ENCODE data around the gene ALOX15B.
A peak's percentile ranks its signal among the peaks of the same experiment; 100 is the strongest.

ALOX15B gene, protein sequence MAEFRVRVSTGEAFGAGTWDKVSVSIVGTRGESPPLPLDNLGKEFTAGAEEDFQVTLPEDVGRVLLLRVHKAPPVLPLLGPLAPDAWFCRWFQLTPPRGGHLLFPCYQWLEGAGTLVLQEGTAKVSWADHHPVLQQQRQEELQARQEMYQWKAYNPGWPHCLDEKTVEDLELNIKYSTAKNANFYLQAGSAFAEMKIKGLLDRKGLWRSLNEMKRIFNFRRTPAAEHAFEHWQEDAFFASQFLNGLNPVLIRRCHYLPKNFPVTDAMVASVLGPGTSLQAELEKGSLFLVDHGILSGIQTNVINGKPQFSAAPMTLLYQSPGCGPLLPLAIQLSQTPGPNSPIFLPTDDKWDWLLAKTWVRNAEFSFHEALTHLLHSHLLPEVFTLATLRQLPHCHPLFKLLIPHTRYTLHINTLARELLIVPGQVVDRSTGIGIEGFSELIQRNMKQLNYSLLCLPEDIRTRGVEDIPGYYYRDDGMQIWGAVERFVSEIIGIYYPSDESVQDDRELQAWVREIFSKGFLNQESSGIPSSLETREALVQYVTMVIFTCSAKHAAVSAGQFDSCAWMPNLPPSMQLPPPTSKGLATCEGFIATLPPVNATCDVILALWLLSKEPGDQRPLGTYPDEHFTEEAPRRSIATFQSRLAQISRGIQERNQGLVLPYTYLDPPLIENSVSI

DNA sequence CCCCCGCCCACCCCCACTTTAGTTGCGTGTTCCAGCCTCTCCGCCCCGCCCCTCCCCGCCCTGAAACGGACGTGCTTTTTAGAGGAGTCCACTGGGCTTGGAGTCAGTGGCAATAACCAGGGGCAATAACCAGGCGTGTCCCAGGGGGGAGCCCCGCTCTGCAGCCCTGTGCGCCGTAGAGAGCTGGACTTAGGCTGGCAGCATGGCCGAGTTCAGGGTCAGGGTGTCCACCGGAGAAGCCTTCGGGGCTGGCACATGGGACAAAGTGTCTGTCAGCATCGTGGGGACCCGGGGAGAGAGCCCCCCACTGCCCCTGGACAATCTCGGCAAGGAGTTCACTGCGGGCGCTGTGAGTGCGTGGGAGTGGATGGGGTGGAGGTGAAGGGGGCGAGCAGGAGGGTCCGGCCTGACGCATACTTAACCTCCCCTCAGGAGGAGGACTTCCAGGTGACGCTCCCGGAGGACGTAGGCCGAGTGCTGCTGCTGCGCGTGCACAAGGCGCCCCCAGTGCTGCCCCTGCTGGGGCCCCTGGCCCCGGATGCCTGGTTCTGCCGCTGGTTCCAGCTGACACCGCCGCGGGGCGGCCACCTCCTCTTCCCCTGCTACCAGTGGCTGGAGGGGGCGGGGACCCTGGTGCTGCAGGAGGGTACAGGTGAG, at the start of gene ALOX15B:
ALOX15B (plus strand) TSS at position 106 of the 657 bp plus-strand sequence; CDS start at position 203, 97 bp downstream.
- DNase-seq = peak; percentile 19

DNA sequence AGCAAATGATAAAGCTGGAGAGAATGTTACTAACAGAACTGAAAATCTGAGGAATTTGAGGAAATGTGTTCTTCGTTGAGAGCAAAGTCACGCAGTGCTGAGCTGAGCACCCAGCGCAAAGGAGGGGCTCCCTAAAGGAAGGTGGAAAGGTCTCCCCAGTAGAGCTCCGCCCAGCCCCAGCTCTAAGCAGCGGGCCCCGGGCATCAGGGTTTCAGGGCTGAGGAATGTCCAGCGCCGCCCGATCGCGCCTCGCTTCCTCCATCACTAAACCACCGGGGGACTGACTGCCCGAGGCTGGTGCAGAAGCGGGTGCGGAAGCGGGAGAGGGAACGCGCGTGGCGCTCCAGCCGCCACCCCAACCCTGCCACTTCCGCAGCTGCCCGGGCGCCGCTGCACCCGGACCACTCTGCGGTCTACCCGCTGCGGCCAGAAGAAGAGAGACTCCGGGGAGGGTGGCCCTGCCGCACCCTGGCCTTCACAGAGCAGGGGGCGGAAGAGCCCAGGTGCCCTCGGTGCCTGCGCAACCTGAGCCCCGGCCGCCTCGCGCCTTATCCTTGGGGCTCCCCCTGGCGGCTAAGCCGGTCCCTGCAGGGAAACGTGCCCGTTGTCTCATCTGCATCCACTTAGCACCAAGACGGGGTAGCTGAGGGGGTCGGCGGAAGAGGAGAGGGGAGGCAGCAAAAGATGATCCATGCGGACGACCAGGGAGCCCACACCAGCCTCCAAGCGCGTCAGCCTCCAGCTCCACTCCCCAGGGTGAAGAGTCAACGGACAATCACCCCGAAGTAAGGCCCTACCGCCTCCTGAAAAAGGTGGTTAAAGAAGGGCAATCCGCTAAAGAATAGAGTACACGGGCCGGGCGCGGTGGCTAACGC, 48.8 kb upstream of the ALOX15B start:
- DNase-seq = peak; percentile 94

DNA sequence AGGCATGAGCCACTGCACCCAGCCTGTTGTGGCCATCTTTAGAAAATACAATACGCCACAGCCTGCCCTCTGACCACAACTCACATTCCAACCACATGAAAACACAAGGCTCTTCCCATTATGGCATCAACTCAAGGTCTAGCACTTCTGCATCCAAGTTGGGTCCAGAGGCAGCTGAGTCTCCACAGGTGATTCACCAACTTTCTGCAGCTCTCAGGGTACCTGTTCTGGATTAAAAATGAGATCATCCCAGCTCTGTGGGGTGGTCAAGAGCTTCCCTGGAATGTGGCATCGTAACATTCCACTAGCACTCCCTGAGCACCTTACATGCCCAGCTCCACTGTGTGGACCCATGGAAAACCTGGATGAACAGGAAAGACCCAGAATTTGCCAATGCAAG, 46.3 kb upstream of the ALOX15B start:
- no peak for DNase-seq

DNA sequence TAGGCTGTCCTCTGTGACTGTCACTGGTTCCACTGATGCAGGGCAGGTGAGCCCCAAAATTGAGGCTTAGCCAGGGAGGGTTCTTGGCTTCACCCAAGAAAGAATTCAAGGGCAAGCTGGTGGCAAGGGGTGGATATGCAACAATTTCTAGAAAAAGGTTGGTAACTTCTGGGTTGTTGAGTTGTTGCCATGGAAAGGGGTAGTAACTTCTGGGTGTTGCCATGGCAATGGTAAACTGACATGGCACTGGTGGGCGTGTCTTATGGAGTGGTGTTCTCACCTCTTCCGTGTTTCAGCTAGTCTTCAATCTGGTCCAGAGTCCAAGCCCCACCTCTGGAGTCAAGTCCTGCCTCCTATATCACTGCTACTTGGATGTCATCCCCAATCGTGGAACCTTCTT, 45.9 kb upstream of the ALOX15B start:
- DNase-seq = no peak

DNA sequence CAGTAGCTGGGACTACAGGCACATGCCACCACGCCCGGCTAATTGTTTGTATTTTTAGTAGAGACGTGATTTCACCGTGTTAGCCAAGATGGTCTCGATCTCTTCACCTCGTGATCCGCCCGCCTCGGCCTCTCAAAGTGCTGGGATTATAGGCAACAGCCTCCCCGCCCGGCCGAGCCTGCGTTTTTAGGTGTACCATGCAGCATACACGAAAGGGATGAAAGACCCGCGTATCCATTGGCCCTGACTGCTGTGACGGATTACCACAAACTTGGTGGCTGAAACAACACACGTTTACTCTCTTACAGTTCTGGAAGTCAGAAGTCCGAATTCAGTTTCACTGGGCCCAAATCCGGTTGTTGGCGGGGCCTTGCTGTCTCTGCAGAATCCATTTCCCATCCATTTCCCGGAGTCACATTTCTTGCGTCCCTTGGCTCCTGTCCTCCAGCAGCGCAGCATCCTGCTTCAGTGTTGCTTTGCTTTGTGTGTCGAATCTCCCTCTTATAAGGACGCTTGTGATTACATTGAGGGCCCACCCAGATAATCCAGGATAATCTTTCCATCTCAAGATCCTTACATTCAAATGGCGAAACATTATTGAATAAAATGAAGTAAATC, 44.8 kb upstream of the ALOX15B start:
- DNase-seq = no peak

DNA sequence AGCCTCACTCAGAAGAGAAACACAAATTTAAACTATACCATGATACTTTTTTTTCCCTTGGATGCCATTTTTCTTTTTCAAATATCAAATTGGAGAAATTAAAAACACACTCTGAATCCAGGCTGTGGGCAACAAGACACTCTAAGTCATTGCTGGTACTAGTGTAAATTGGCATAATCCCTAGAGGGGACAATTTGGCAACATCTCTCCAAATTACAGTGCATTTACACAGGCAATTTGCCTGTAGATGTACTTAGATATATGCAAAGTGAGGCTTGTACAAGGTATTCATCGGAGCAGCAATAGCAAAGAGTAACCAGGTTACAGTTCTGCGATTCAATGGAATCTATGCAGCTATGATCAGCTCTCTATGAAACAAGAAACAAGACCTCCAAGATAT, 43.1 kb upstream of the ALOX15B start:
- DNase-seq = no peak

DNA sequence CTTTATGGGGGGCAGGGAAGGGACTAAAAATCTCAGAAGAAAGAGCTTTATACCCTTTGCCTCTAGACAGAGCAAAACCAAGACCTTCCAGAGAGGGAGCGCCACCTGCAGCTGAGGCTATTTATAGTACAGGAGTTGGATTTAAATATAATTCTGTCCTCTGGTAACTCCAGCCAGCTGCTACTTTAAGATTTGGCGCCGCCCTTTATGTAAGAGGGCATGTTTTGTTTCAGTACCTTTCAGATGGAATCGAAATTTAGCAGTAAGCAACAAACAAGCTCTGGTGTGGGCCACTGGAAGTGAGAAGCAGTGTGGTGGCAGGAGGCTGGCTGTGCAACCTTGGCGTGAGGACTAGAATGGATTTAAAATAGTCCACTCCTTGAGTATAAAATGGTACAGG, 41.7 kb upstream of the ALOX15B start:
- peak; percentile 25 for DNase-seq

DNA sequence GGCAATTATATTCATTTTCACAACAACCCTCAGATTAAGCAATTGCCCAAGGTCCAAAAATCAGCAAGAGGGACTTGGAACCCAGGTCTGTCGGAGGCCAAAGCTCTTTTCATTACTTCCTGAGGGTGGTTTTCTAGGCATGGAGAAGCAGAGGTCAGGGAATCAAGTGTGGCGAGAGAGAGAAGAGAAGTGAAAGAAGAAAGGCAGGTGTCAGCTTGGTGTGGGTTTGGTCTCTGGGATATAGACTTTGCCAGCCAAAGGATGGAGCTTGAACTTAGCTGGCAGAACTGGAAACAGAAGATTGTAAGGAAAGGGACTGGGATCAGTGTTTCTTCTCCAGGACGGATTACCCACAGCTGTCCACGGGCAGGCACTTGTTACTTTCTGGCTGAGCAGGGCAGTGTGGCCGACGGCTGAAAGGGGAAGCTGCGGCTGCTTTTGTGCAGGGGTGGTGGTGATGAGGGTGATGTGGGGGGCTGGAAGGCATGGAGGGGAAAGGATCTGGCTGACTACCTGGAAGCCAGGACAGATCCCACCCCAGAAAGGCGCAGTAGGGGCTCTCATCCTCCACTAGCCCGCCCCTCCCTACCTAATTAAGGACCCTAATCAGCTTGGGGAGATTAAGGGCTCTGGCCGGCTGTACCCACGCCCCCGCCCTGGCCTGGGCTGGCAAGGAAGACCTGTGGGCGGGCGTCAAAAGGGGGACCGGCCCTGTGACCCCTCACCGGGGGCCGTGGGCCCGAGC, 36.7 kb upstream of the ALOX15B start, which contains the start of gene GUCY2D:
GUCY2D (plus strand) TSS at position 640 of the 745 bp plus-strand sequence. CDS start 433 bp downstream, outside the sequence.
- DNase-seq = no peak

DNA sequence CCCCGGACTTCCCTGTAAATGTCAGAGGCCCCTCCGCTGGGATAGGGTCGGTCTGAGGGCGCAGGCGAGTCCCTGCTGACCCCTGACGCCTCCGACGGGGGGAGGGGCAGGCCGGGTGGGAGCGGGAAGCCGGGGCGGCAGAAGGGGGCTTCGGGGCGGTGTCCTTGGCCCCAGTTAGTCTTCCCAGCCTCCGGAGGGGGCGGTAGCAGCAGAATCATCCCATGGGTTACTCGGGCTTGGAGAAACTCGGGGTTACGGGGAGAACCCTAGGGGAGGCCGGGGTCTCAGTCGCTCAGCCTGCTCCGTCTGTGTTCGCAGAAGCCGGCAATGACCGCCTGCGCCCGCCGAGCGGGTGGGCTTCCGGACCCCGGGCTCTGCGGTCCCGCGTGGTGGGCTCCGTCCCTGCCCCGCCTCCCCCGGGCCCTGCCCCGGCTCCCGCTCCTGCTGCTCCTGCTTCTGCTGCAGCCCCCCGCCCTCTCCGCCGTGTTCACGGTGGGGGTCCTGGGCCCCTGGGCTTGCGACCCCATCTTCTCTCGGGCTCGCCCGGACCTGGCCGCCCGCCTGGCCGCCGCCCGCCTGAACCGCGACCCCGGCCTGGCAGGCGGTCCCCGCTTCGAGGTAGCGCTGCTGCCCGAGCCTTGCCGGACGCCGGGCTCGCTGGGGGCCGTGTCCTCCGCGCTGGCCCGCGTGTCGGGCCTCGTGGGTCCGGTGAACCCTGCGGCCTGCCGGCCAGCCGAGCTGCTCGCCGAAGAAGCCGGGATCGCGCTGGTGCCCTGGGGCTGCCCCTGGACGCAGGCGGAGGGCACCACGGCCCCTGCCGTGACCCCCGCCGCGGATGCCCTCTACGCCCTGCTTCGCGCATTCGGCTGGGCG, 35.9 kb upstream of the ALOX15B start:
- no peak for DNase-seq

DNA sequence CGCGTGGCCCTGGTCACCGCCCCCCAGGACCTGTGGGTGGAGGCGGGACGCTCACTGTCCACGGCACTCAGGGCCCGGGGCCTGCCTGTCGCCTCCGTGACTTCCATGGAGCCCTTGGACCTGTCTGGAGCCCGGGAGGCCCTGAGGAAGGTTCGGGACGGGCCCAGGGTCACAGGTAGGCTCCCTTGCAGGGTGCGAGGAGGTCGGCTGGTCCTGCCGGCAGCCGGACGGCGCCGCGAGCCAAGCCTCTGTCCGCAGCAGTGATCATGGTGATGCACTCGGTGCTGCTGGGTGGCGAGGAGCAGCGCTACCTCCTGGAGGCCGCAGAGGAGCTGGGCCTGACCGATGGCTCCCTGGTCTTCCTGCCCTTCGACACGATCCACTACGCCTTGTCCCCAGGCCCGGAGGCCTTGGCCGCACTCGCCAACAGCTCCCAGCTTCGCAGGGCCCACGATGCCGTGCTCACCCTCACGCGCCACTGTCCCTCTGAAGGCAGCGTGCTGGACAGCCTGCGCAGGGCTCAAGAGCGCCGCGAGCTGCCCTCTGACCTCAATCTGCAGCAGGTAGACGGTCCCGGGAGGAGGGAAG, 35.2 kb upstream of the ALOX15B start:
- DNase-seq = no peak

DNA sequence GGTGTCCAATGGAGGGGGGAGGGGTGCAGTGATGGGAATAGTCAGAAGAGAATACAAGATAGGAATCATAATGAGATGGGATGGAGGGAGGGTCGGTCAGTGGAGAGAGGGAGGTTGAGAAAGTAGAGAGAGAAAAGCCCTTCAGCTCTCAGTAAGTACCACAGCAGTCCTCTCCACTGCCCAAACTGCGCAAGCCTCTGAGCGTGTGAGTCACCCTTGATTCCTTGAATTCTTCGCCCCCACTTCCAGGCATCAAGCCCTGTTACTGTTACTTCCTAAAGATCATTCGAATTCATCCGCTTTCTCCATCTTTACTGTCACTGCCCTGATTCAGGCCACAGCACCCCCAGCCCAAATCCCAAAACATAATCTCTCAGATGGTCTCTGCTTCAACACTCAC, 34.0 kb upstream of the ALOX15B start:
- no peak for DNase-seq

DNA sequence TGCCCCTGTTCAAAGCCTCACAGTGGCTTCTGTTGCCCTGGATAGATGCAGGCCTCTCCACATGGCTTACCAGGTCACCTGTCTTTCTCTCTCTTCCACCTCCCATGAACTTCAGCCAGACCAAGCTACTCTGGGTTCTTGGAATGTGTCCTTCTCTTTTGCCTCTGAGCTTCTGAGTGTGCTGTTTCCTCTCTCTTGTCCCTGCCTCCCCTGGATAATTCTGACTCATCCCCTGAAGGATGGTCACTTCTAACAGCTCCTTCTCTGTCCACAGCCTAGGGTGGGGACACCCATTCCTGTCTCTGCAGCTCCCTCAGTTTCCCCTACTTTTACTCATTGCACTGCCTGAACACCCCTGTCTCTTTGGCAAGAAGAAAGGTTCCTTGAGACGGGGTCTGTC, 33.5 kb upstream of the ALOX15B start:
- DNase-seq = no peak

DNA sequence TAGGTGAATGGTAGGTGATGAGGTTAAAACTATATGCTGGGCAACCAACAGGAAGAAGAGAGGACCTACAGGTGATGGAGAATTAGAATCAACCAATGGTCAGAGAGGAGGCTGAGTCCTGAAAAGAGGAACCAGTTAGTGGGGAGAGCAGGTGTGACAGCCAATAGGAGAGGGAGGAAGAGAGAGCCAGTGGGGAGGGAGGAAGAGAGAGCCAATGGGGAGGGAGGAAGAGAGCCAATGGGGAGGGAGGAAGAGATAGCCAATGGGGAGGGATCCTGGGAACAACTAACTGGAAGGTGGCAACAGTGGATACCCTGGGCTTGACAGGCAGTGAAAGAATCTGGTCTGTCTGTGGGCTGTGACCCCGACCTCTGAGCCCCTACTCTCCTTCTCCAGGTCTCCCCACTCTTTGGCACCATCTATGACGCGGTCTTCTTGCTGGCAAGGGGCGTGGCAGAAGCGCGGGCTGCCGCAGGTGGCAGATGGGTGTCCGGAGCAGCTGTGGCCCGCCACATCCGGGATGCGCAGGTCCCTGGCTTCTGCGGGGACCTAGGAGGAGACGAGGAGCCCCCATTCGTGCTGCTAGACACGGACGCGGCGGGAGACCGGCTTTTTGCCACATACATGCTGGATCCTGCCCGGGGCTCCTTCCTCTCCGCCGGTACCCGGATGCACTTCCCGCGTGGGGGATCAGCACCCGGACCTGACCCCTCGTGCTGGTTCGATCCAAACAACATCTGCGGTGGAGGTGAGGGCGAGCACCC, 32.7 kb upstream of the ALOX15B start:
- DNase-seq = no peak

DNA sequence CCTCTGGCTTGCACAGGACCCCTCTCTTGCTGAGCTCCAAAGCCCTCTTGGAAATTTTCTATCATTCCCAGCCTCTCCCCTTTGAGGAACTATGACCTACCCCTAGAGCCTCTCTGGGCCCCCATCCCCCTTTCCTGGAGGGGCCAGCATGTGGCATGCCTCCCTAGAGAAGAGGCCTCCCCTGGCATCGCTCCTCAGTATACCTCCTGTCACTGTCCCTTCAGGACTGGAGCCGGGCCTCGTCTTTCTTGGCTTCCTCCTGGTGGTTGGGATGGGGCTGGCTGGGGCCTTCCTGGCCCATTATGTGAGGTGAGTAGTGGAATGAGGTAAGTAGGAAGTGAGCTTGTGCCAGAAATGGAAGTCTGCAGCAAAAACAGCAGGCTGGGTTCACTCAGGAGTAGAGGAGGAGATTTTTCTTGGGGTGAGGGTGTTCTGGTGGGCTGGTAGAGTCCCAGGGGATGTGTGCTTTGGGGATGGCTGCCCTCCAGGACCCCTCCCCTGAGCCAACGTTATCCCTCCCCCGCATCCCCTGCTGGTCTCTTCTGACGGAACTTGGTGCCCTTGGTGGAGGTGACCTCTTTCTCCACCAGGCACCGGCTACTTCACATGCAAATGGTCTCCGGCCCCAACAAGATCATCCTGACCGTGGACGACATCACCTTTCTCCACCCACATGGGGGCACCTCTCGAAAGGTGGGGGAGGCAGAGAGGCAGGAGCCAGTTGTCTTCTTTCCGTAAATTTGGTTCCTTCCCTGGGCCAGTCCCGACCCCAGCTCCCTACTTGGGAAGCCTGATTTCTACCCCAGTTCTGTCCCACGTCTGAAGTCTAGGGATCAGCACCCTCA, 31.8 kb upstream of the ALOX15B start:
- DNase-seq = no peak

DNA sequence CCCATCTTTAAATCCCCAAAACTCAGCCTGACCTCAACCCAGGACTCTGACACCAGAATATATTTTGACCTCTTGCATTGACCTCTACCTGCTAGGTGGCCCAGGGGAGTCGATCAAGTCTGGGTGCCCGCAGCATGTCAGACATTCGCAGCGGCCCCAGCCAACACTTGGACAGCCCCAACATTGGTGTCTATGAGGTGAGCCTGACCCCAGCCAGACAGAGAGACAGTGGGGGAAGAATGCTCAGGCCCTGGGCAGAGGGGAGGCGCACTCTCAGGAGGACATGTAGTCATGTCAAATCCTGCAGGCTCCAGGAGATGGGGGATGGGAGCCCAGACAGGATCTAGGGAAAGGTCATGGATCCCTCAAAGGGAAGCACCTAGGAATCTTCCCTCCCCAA, 31.0 kb upstream of the ALOX15B start:
- no peak for DNase-seq

DNA sequence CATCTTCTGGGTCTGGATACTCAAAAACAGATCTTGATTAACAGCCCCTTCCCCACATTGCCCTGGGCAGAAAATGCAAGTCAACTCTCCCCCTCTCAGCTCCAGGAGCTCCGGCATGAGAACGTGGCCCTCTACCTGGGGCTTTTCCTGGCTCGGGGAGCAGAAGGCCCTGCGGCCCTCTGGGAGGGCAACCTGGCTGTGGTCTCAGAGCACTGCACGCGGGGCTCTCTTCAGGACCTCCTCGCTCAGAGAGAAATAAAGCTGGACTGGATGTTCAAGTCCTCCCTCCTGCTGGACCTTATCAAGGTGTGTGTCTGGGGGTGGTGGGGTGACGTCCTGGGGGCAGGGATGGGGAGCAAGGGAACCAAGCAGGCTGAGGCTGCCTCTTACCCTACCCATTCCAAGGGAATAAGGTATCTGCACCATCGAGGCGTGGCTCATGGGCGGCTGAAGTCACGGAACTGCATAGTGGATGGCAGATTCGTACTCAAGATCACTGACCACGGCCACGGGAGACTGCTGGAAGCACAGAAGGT, 26.7 kb upstream of the ALOX15B start:
- no peak for DNase-seq

DNA sequence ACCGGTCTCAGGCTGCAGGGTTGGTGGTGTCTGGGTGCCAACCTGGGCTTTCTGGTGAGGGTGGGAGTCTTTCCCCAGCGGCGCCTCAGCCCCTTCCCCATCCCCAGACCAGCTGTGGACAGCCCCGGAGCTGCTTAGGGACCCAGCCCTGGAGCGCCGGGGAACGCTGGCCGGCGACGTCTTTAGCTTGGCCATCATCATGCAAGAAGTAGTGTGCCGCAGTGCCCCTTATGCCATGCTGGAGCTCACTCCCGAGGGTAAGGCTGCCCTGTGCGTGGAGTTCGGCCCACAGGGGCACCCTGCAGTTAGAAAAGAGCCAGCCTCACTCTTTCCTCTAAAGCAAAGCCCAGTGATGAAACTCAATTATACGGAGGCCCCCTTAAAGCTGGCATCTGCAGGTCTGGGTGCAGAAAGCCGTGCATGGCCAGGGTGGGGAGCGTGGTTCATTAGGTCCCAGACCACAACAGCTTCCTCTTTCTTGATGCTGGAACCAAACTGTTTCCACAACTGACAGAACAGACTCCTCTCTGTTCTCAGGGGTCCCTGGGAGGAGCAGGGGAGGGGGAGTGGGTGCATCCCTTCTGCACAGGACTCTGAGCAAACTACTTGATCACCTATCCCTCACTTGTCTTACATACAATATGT, 25.7 kb upstream of the ALOX15B start:
- DNase-seq = no peak
